Stomach (tissue), 9 donors: ENCODE results near the gene KHSRP. TPM values are rescaled to one million over a fixed set of nuclear protein-coding genes. Genes with fewer than 3 reads are reported as not detected.

Source experiments
- DNase-seq, 2 donors: peaks; one replicate each; pipeline versions ENCODE4 v3.0.0 to v3.0.0-alpha.2; 2013 to 2019
- H3K27ac ChIP-seq, 5 donors: fragments of 200-600 bp in 4 of 5; sonication (generic) in 4 of 5; one replicate each; pipeline ENCODE4 v1.5.1; 2013 to 2019; ENCODE audit warnings: mild to moderate bottlenecking in 1 of 5, moderate library complexity in 1 of 5
- H3K27me3 ChIP-seq, 3 donors: fragments of 200-600 bp; sonication (generic); one replicate each; pipeline ENCODE4 v1.5.1; 2017 to 2019; ENCODE audit warnings: mixed run types in 1 of 3
- H3K36me3 ChIP-seq, 4 donors: fragments of 200-600 bp; sonication (generic); 1 replicate in 3 of 4; 2 replicates in 1 of 4; pipeline ENCODE4 v1.5.1; 2016 to 2019
- H3K4me1 ChIP-seq, 4 donors: fragments of 200-600 bp; sonication (generic); one replicate each; pipeline ENCODE4 v1.5.1; 2016 to 2019
- H3K4me3 ChIP-seq, 4 donors: fragments of 200-600 bp; sonication (generic) in 3 of 4; one replicate each; pipeline ENCODE4 v1.5.1; 2016 to 2019; ENCODE audit warnings: mild to moderate bottlenecking in 1 of 4
- H3K9me3 ChIP-seq, 4 donors: fragments of 200-600 bp; sonication (generic); one replicate each; pipeline ENCODE4 v1.5.1; 2016 to 2019
- EP300 ChIP-seq: sonication (generic); formaldehyde crosslinking; IDR thresholded peaks from one replicate; pipeline ENCODE4 v1.6.1; 2017; ENCODE audit warnings: antibody characterized with exemption
- POLR2A ChIP-seq, 4 donors: fragments of 450-650 bp; IDR thresholded peaks; one replicate each; pipeline ENCODE4 v1.6.1; 2016; ENCODE audit warnings: antibody characterized with exemption in 4 of 4, control low read depth in 2 of 4, mild to moderate bottlenecking in 1 of 4, moderate library complexity in 1 of 4
- POLR2AphosphoS5 ChIP-seq, 3 donors: sonication (generic); formaldehyde crosslinking; IDR thresholded peaks; one replicate each; pipeline ENCODE4 v1.6.1; 2016; ENCODE audit warnings: antibody characterized with exemption in 3 of 3
- WGBS, 5 donors: extraction: QIAGEN DNeasy Blood & Tissue Kit in 3 of 5; methylation state at CpG; one replicate each; pipeline versions ENCODE4 v1.1.5 to v1.1.7; 2013 to 2018; 5-methylcytosine and 5-hydroxymethylcytosine counted together
- intact Hi-C: fragments of 100-400 bp; cut with DNase I; formaldehyde crosslinking; loops from one replicate; pipeline ENCODE4 v1.15.1; 2023; ENCODE audit warnings: low total_unique reads
- polyA plus RNA-seq, 3 donors: library from polyadenylated mRNA; stranded (reverse); fragments of 200-250 nt; gene quantifications; one replicate each; pipeline ENCODE4 v1.2.3, GENCODE V29; 2013
- small RNA-seq, 4 donors: library from RNA; depleted of rRNA; stranded (forward); fragments of <200 nt; gene quantifications; one replicate each; pipeline ENCODE3, GENCODE V24; 2016
- total RNA-seq, 5 donors: library from RNA; depleted of rRNA; stranded (reverse); fragments of >200 nt; gene quantifications; one replicate each; pipeline versions ENCODE4 v1.1.0 to v1.2.3, GENCODE V29; 2014 to 2016
- TF ChIP-seq, protein P1 (sequence below), 7 experiments: fragments of 450-650 bp in 4 of 7; fragments of 200-600 bp in 3 of 7; sonication (generic) in 3 of 7; IDR thresholded peaks; one replicate each; pipeline ENCODE4 v1.5.1; 2016 to 2019; ENCODE audit warnings: antibody characterized with exemption in 7 of 7, control low read depth in 2 of 7, mild to moderate bottlenecking in 1 of 7
- donor health status: healthy with polysubstance abuse.
- donor health status: Bipolar disorder and iron deficiency.
- donor health status: healthy.

Gene KHSRP
- total and polyA plus RNA-seq, 8 donors, result 49.1 to 130 (median 111) TPM

DNA sequence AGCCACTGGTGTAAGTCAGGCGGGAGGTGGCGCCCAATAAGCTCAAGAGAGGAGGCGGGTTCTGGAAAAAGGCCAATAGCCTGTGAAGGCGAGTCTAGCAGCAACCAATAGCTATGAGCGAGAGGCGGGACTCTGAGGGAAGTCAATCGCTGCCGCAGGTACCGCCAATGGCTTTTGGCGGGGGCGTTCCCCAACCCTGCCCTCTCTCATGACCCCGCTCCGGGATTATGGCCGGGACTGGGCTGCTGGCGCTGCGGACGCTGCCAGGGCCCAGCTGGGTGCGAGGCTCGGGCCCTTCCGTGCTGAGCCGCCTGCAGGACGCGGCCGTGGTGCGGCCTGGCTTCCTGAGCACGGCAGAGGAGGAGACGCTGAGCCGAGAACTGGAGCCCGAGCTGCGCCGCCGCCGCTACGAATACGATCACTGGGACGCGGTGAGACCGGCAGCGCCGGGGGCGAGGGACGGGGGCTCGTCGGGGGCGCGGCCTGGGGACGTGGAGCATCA is 52.0 kb downstream of the KHSRP start, which contains the start of gene ALKBH7:
Gene ALKBH7 (plus strand): TSS at position 201 of the 502 bp plus-strand sequence. CDS start 27 bp downstream, at position 228.
- H3K9me3 ChIP-seq, result no peaks in the 10 kb centered on the region
- DNase-seq, result peak; percentile 99 to 100
- peak within 1 kb of the TSS; percentile 67 to 94 (median 82) for H3K4me3 ChIP-seq
- TF ChIP-seq POLR2A (IDR thresholded peaks at IDR 0.05) (no peak), EP300 (peak; percentile 16), POLR2AphosphoS5 (IDR thresholded peaks at IDR 0.05) (peak in 2 of 3 donors; percentile 40 to 69)
- TF ChIP-seq, protein P1, sequence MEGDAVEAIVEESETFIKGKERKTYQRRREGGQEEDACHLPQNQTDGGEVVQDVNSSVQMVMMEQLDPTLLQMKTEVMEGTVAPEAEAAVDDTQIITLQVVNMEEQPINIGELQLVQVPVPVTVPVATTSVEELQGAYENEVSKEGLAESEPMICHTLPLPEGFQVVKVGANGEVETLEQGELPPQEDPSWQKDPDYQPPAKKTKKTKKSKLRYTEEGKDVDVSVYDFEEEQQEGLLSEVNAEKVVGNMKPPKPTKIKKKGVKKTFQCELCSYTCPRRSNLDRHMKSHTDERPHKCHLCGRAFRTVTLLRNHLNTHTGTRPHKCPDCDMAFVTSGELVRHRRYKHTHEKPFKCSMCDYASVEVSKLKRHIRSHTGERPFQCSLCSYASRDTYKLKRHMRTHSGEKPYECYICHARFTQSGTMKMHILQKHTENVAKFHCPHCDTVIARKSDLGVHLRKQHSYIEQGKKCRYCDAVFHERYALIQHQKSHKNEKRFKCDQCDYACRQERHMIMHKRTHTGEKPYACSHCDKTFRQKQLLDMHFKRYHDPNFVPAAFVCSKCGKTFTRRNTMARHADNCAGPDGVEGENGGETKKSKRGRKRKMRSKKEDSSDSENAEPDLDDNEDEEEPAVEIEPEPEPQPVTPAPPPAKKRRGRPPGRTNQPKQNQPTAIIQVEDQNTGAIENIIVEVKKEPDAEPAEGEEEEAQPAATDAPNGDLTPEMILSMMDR (IDR thresholded peaks at IDR 0.05), result no peak
- WGBS, 5 donors, result 0% methylated on average over 26 to 47 of the region's 47 CpGs
- H3K27ac ChIP-seq, result peak within 1 kb of the TSS; percentile 93 to 100 (median 99)
- peaks cover 7 to 51% (median 24%) of the 10 kb centered on the region in 4 donors for H3K4me1 ChIP-seq
- no peaks in the 10 kb centered on the region for H3K27me3 ChIP-seq
- peaks cover 19 to 42% (median 35%) of the 10 kb centered on the region in 4 donors for H3K36me3 ChIP-seq
- intact Hi-C loops, result no loop called here

DNA sequence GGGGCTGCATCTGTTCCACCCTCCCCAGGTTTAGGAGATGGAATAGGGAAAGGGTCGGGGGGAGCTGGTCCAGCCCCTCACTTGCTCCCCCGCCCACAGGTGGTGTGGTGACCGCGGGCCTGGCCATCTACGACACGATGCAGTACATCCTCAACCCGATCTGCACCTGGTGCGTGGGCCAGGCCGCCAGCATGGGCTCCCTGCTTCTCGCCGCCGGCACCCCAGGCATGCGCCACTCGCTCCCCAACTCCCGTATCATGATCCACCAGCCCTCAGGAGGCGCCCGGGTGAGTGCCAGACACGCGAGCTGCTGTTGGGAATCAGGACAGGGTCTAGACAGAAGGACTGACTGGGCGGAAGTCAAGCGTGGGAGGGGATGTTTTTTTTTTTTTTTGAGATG is 60.3 kb downstream of the KHSRP start:
- intact Hi-C loops, result no loop called here
- Histone ChIP-seq H3K27ac (no peak overlapping the region), H3K9me3 (no peaks in the 10 kb centered on the region), H3K27me3 (no peaks in the 10 kb centered on the region), H3K4me1 (peaks cover 6 to 20% (median 17%) of the 10 kb centered on the region in 4 donors), H3K36me3 (peaks cover 51 to 62% (median 60%) of the 10 kb centered on the region in 4 donors), H3K4me3 (no peak overlapping the region)
- WGBS, 5 donors, result 96 to 98% (median 97%) methylated on average over 21 of the region's 21 CpGs
- no peak for TF ChIP-seq POLR2AphosphoS5 (IDR thresholded peaks at IDR 0.05)
- TF ChIP-seq, protein P1 (IDR thresholded peaks at IDR 0.05), result no peak
- TF ChIP-seq EP300, result no peak
- TF ChIP-seq POLR2A (IDR thresholded peaks at IDR 0.05), result no peak
- DNase-seq, result no peak

Small RNA genes within 50 kb of the gene (small RNA-seq; reads per million reads assigned to genes)
- gene MIR6790 (0 reads per million in 4 donors), gene MIR6885 (0 to 0.15 (median 0.03) reads per million in 4 donors)

Other genes with a start within 250 kb of the KHSRP start
- gene MLLT1, start 144.8 kb downstream of the KHSRP start, total RNA-seq, result 10 to 100 TPM in 3 of 5 donors, 1 to 10 TPM in 2; 3.1 to 30.4 (median 16.7) TPM
- 10 to 100 TPM; 21.2 to 33.8 (median 27.4) TPM for gene MLLT1, start 144.8 kb downstream of the KHSRP start, polyA plus RNA-seq
- gene ACER1, start 91.2 kb downstream of the KHSRP start, total RNA-seq, result 1 to 10 TPM in 1 of 5 donors, not detected in 4; 3.5 TPM
- gene ACER1, start 91.2 kb downstream of the KHSRP start, polyA plus RNA-seq, result under 1 TPM in 1 of 3 donors, not detected in 2; 0.08 TPM
- 10 to 100 TPM in 4 of 5 donors, 1 to 10 TPM in 1; 5.8 to 67.1 (median 24.0) TPM for gene CLPP, start 63.3 kb downstream of the KHSRP start, total RNA-seq
- gene CLPP, start 63.3 kb downstream of the KHSRP start, polyA plus RNA-seq, result 10 to 100 TPM; 73.3 to 76.5 (median 75.0) TPM
- gene ALKBH7, start 52.0 kb downstream of the KHSRP start, total RNA-seq, result 100 to 1,000 TPM in 1 of 5 donors, 10 to 100 TPM in 3, 1 to 10 TPM in 1; 5.3 to 138 (median 21.3) TPM
- 100 to 1,000 TPM in 1 of 3 donors, 10 to 100 TPM in 2; 81.1 to 122 (median 87.2) TPM for gene ALKBH7, start 52.0 kb downstream of the KHSRP start, polyA plus RNA-seq
- gene PSPN, start 48.9 kb downstream of the KHSRP start, total RNA-seq, result 1 to 10 TPM in 4 of 5 donors, not detected in 1; 1.1 to 2.8 (median 1.9) TPM
- gene PSPN, start 48.9 kb downstream of the KHSRP start, polyA plus RNA-seq, result 1 to 10 TPM in 2 of 3 donors, under 1 TPM in 1; 0.92 to 2.2 (median 1.1) TPM
- gene GTF2F1, start 31.6 kb downstream of the KHSRP start, total RNA-seq, result 10 to 100 TPM in 4 of 5 donors, 1 to 10 TPM in 1; 9.8 to 46.7 (median 22.8) TPM
- gene GTF2F1, start 31.6 kb downstream of the KHSRP start, polyA plus RNA-seq, result 10 to 100 TPM; 34.4 to 62.8 (median 41.7) TPM
- 1 to 10 TPM in 1 of 5 donors, not detected in 4; 4.9 TPM for gene SLC25A41, start 9.0 kb upstream of the KHSRP start, total RNA-seq
- gene SLC25A41, start 9.0 kb upstream of the KHSRP start, polyA plus RNA-seq, result under 1 TPM in 1 of 3 donors, not detected in 2; 0.80 TPM
- gene SLC25A23, start 35.0 kb upstream of the KHSRP start, total RNA-seq, result 100 to 1,000 TPM in 1 of 5 donors, 10 to 100 TPM in 4; 20.7 to 191 (median 60.1) TPM
- gene SLC25A23, start 35.0 kb upstream of the KHSRP start, polyA plus RNA-seq, result 10 to 100 TPM; 30.8 to 42.5 (median 34.2) TPM
- 100 to 1,000 TPM in 1 of 5 donors, 10 to 100 TPM in 3, 1 to 10 TPM in 1; 7.6 to 203 (median 46.1) TPM for gene CRB3, start 39.5 kb upstream of the KHSRP start, total RNA-seq
- gene CRB3, start 39.5 kb upstream of the KHSRP start, polyA plus RNA-seq, result 10 to 100 TPM; 34.3 to 66.6 (median 51.9) TPM
- 10 to 100 TPM in 1 of 5 donors, 1 to 10 TPM in 2, under 1 TPM in 2; 0.45 to 15.2 (median 1.1) TPM for gene DENND1C, start 57.0 kb upstream of the KHSRP start, total RNA-seq
- gene DENND1C, start 57.0 kb upstream of the KHSRP start, polyA plus RNA-seq, result 1 to 10 TPM; 2.5 to 3.1 (median 2.9) TPM
- gene TUBB4A, start 77.5 kb upstream of the KHSRP start, total RNA-seq, result 1 to 10 TPM in 2 of 5 donors, under 1 TPM in 1, not detected in 2; 0.89 to 3.9 (median 1.1) TPM
- gene TUBB4A, start 77.5 kb upstream of the KHSRP start, polyA plus RNA-seq, result under 1 TPM in 2 of 3 donors, not detected in 1; 0.76 to 0.85 TPM
- not detected for gene TNFSF9, start 106.2 kb upstream of the KHSRP start, total RNA-seq
- under 1 TPM in 1 of 3 donors, not detected in 2; 0.85 TPM for gene TNFSF9, start 106.2 kb upstream of the KHSRP start, polyA plus RNA-seq
- gene CD70, start 166.3 kb upstream of the KHSRP start, total RNA-seq, result not detected
- under 1 TPM in 1 of 3 donors, not detected in 2; 0.18 TPM for gene CD70, start 166.3 kb upstream of the KHSRP start, polyA plus RNA-seq
- gene TNFSF14, start 245.3 kb upstream of the KHSRP start, total RNA-seq, result 10 to 100 TPM in 1 of 5 donors, 1 to 10 TPM in 1, under 1 TPM in 1, not detected in 2; 0.14 to 60.1 (median 1.1) TPM
- 1 to 10 TPM in 1 of 3 donors, under 1 TPM in 2; 0.56 to 1.1 (median 0.60) TPM for gene TNFSF14, start 245.3 kb upstream of the KHSRP start, polyA plus RNA-seq